ENCODE data around the gene CREBBP.

The CREBBP gene

DNA sequence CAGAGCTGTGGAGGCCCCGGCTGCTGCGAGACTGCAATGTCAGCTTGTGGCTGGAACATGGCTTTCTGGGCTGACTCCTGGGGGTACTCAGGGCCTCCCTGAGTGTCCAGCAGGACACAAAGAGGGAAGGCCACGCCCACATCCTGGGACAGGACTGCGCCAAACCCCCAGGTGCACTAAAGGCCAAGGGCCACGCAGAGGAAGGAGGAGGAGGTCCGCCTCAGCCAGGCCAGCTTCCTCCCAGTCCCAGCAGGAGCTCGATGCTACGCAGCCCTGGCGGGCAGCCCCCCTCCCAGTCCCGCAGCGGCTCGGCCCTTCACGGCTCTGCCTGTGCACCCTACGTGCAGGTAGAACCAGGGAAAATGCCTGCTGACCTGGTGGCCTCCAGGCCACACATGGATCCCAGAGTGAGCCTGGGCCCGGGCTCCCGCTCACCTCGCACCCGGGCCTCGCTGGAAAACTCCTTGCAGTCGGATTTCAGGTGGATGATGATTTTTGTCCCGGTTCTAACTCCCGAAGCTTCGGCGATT, 204.8 kb downstream of the CREBBP start:
- in situ Hi-C loops (cut with HindIII; ENCODE audit: low pct_ligation_motif_present, low pct_unique_long_range_greater_than_20kb, low sequenced_read_pairs): no loop called here
- DNase-seq: no peak
